ENCODE data around the gene ATP13A4. TPM values are rescaled to one million over a fixed set of nuclear protein-coding genes. Genes with fewer than 3 reads are reported as not detected.

Gene ATP13A4
- total RNA-seq, 4 donors from 2014 or later = 197 to 348 (median 241) TPM

DNA sequence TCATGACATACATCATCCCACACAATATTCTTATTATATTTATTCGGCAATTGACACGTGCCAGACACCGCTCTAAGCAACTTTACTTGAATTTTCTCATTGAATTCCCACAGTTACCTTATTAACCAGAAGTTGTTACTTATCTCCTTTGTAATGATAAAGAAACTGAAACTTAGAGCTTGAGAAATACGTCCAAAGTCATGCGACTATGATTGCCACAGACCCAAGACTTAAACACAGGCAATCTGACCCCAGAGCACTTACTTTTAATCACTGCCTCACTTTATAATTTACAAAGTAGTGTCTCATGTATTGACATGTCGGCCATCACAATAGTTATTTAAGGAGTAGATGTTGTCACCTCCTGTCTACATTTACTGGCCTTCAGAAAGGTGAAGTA lies 64.7 kb downstream of the ATP13A4 start:
- intact Hi-C loops (cut with DNase I) = no loop called here
- no peak for DNase-seq
- H3K4me1 ChIP-seq = peaks cover 65 to 72% of the 10 kb centered on the region in 2 donors
- peak overlapping the region; percentile 73 to 85 (median 85) for H3K27ac ChIP-seq
- H3K9me3 ChIP-seq = no peaks in the 10 kb centered on the region
- H3K36me3 ChIP-seq = no peaks in the 10 kb centered on the region
- H3K27me3 ChIP-seq = no peaks in the 10 kb centered on the region
- no peak for TF ChIP-seq POLR2A (IDR thresholded peaks at IDR 0.05)
- TF ChIP-seq, protein P1, sequence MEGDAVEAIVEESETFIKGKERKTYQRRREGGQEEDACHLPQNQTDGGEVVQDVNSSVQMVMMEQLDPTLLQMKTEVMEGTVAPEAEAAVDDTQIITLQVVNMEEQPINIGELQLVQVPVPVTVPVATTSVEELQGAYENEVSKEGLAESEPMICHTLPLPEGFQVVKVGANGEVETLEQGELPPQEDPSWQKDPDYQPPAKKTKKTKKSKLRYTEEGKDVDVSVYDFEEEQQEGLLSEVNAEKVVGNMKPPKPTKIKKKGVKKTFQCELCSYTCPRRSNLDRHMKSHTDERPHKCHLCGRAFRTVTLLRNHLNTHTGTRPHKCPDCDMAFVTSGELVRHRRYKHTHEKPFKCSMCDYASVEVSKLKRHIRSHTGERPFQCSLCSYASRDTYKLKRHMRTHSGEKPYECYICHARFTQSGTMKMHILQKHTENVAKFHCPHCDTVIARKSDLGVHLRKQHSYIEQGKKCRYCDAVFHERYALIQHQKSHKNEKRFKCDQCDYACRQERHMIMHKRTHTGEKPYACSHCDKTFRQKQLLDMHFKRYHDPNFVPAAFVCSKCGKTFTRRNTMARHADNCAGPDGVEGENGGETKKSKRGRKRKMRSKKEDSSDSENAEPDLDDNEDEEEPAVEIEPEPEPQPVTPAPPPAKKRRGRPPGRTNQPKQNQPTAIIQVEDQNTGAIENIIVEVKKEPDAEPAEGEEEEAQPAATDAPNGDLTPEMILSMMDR (IDR thresholded peaks at IDR 0.05) = no peak
- H3K4me3 ChIP-seq (replicated peaks in 1 of 3) = no peak overlapping the region
- 88 to 91% methylated on average over 6 of the region's 6 CpGs for WGBS, 2 donors

DNA sequence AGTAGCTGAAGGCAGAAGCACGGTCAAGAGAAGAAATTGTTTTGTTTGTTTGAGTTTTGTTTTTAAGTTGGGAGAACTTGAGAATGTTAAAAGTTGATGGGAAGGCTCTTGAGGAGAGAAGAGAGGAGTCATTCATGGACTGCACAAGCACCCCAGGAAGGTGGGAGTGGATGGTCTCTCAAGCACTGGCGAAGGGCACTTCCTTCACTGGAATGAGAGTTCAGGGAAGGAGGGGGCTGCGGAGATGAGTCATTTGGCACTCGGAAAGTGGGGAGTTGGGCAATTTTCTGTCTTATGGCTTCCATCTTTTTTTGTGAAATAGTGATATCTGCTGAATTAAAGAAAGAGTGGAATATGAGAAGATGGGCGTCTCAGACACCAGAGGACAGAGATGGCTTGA lies 66.0 kb downstream of the ATP13A4 start:
- intact Hi-C loops (cut with DNase I) = no loop called here
- no peaks in the 10 kb centered on the region for H3K36me3 ChIP-seq
- no peak overlapping the region for H3K4me3 ChIP-seq (replicated peaks in 1 of 3)
- H3K4me1 ChIP-seq = peaks cover 73 to 78% of the 10 kb centered on the region in 2 donors
- H3K27ac ChIP-seq = peak overlapping the region; percentile 73 to 85 (median 85)
- H3K9me3 ChIP-seq = no peaks in the 10 kb centered on the region
- TF ChIP-seq, protein P1 (IDR thresholded peaks at IDR 0.05) = no peak
- TF ChIP-seq POLR2A (IDR thresholded peaks at IDR 0.05) = no peak
- WGBS, 2 donors = 46 to 50% methylated on average over 5 of the region's 5 CpGs
- DNase-seq = peak; percentile 27 to 61
- no peaks in the 10 kb centered on the region for H3K27me3 ChIP-seq

DNA sequence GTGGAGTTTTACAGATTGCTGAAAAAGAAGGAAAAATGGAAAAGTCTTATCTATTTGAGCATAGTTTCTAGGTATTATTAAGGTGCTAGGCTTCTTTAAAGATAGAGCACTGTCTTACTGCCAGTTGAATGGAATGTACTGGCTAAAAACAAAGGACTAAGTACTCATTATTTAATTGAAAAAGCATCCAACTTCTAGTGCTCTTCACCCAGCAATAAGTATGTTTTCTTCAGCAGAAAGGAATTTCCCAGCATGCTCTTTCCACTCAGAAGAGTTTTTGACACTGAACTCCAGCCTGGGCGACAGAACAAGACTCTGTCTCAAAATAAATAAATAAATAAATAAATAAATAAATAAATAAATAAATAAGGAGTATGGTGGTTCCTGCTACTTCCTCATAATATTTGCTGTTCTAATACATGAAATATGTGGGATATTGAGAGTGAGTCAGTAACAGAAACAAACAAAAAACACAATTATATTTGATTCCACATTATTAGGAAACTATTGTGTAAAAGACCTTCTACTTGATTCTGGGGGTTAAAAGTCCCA lies 70.6 kb downstream of the ATP13A4 start:
- WGBS, 2 donors = 0 to 16% methylated on average over 1 of the region's 1 CpG
- intact Hi-C loops (cut with DNase I) = no loop called here
- peak in 1 of 2 donors; percentile 33 for DNase-seq
- no peak overlapping the region for H3K4me3 ChIP-seq (replicated peaks in 1 of 3)
- peaks cover 52 to 62% of the 10 kb centered on the region in 2 donors for H3K4me1 ChIP-seq
- H3K9me3 ChIP-seq = no peaks in the 10 kb centered on the region
- H3K27me3 ChIP-seq = no peaks in the 10 kb centered on the region
- peak in 1 of 2 donors; percentile 30 for TF ChIP-seq POLR2A (IDR thresholded peaks at IDR 0.05)
- TF ChIP-seq, protein P1 (IDR thresholded peaks at IDR 0.05) = no peak
- no peaks in the 10 kb centered on the region for H3K36me3 ChIP-seq
- peak overlapping the region; percentile 65 to 81 (median 67) for H3K27ac ChIP-seq

DNA sequence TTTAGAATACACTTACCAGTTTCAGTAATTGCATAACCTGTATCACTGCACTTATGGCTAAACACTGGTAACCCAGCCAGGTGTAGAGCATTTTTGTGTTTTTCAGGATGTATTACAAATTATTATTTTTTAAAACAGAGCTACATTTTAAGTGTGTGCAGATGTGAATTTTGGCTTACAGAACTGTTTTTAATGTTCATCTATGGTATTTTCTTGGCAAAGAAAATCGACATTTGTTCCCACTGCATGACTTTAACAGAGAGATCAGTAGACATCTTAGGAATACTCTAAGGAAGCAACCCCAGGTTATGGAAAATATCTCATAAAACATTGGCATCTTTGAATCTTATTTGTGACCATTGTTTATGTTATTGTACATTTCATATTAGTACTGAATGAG lies 73.3 kb downstream of the ATP13A4 start:
- no peak for TF ChIP-seq POLR2A (IDR thresholded peaks at IDR 0.05)
- TF ChIP-seq, protein P1 (IDR thresholded peaks at IDR 0.05) = no peak
- Histone ChIP-seq H3K4me3 (replicated peaks in 1 of 3) (no peak overlapping the region), H3K4me1 (peaks cover 25 to 37% of the 10 kb centered on the region in 2 donors), H3K27ac (peak overlapping the region in 1 of 3 donors; percentile 33), H3K27me3 (no peaks in the 10 kb centered on the region), H3K36me3 (no peaks in the 10 kb centered on the region), H3K9me3 (no peaks in the 10 kb centered on the region)
- intact Hi-C loops (cut with DNase I) = no loop called here
- DNase-seq = no peak
- 0% methylated on average over 1 of the region's 1 CpG for WGBS, 2 donors

DNA sequence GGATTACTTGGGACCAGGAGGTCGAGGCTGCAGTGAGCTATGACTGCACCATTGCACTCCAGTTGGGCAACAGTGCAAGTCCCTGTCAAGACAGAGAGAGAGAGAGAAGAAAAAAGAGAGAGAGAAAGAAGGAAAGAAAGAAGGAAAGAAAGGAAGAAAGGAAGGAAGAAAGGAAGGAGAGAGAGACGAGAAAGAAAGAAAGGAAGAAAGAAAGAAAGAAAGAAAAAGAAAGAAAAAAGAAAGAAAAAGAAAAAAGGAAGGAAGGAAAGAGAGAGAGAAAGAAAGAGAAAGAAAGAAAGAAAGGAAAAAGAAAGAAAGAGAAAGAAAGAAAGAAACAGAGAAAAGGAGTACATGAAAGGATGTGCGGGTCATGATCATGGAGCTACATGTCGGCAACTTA lies 80.2 kb downstream of the ATP13A4 start:
- 94 to 98% methylated on average over 4 of the region's 4 CpGs for WGBS, 2 donors
- peaks cover 0 to 13% of the 10 kb centered on the region in 2 donors for H3K36me3 ChIP-seq
- intact Hi-C loops (cut with DNase I) = no loop called here
- H3K4me1 ChIP-seq = peaks cover 0 to 7% of the 10 kb centered on the region in 2 donors
- no peak for DNase-seq
- no peaks in the 10 kb centered on the region for H3K9me3 ChIP-seq
- no peak overlapping the region for H3K27ac ChIP-seq
- H3K4me3 ChIP-seq (replicated peaks in 1 of 3) = no peak overlapping the region
- TF ChIP-seq, protein P1 (IDR thresholded peaks at IDR 0.05) = no peak
- TF ChIP-seq POLR2A (IDR thresholded peaks at IDR 0.05) = no peak
- no peaks in the 10 kb centered on the region for H3K27me3 ChIP-seq

Data from thyroid gland (tissue), 4 donors.